Endothelial cell of umbilical vein (primary cell): ENCODE results near the gene SFT2D1. TPM values are rescaled to one million over a fixed set of nuclear protein-coding genes. Genes with fewer than 3 reads are reported as not detected.

Source experiments
- BruUV-seq: library from RNA; stranded (reverse); fragments of 400-500 nt; replicated peaks from 2 replicates; lab custom pipeline; 2021; lab: Mats Ljungman, UMichigan
- CTCF ChIA-PET: fragments of 300-600, 350-600 bp; sonication (Branson Sonifier 250); formaldehyde crosslinking; loops from one replicate; lab custom pipeline; 2021; ENCODE audit warnings: antibody characterized with exemption, inconsistent platforms; lab: Charles Lee
- POLR2A ChIA-PET: fragments of 300-600, 350-600 bp; sonication (Branson Sonifier 250); formaldehyde crosslinking; loops from one replicate; lab custom pipeline; 2021; ENCODE audit warnings: antibody characterized with exemption, inconsistent platforms; lab: Charles Lee
- DNase-seq: peaks from one replicate; pipeline ENCODE4 v3.0.0-alpha.2; 2011; ENCODE audit warnings: low read depth, low spot score
- FAIRE-seq: peaks from 2 replicates; lab custom pipeline; 2011; peaks lifted over from hg19 to GRCh38; lab: Jason Lieb, UNC
- H2AFZ ChIP-seq: 2 replicates; pipeline ENCODE4 v1.6.0; 2012; ENCODE audit warnings: low read depth, low read length, control low read depth, inconsistent platforms
- H3K27ac ChIP-seq: 2 replicates; pipeline ENCODE4 v1.5.1; 2011; ENCODE audit warnings: low read depth, mild to moderate bottlenecking, control low read depth, low read length, moderate library complexity; ENCODE audit not compliant: insufficient read depth
- H3K27me3 ChIP-seq, 2 experiments: 2 replicates each; pipeline versions ENCODE4 v1.6.0 to v1.6.1; 2011; ENCODE audit warnings: low read length in 2 of 2, mixed read lengths in 1 of 2; ENCODE audit not compliant: control insufficient read depth in 2 of 2, insufficient read depth in 2 of 2
- H3K36me3 ChIP-seq, 2 experiments: 2 replicates in 1 of 2; 3 replicates in 1 of 2; pipeline ENCODE4 v1.5.1; 2011; ENCODE audit warnings: low read length in 2 of 2, mild to moderate bottlenecking in 1 of 2, moderate library complexity in 1 of 2; ENCODE audit not compliant: control insufficient read depth in 2 of 2, insufficient read depth in 2 of 2; ENCODE audit errors: extremely low read depth in 1 of 2
- H3K4me1 ChIP-seq: 3 replicates; pipeline ENCODE4 v1.5.1; 2011; ENCODE audit warnings: mild to moderate bottlenecking, low read length; ENCODE audit not compliant: control insufficient read depth, insufficient read depth; ENCODE audit errors: extremely low read depth
- H3K4me2 ChIP-seq: 2 replicates; pipeline ENCODE4 v1.6.1; 2011; ENCODE audit warnings: low read length, control low read depth, mixed read lengths; ENCODE audit not compliant: insufficient read depth
- H3K4me3 ChIP-seq, 3 experiments: fragments of 200-600 bp in 1 of 3; sonication (generic), shearing (Covaris generic) in 1 of 3; replicated peaks in 1 of 3; 2 replicates each; pipeline ENCODE4 v1.5.1; 2011 to 2016; ENCODE audit warnings: control low read depth in 3 of 3, low read length in 3 of 3, mild to moderate bottlenecking in 2 of 3, inconsistent platforms in 1 of 3, low read depth in 1 of 3, moderate library complexity in 1 of 3; ENCODE audit not compliant: insufficient read depth in 1 of 3
- H3K79me2 ChIP-seq: 2 replicates; pipeline ENCODE4 v1.6.0; 2012; ENCODE audit warnings: low read length, inconsistent platforms; ENCODE audit not compliant: control insufficient read depth, insufficient read depth
- H3K9ac ChIP-seq: replicated peaks from 2 replicates; pipeline ENCODE3; 2011; ENCODE audit warnings: low read length, control low read depth; ENCODE audit not compliant: insufficient read depth; ENCODE audit errors: extremely low read depth
- H3K9me1 ChIP-seq: replicated peaks from 3 replicates; pipeline ENCODE4 v1.6.0; 2011; ENCODE audit warnings: mild to moderate bottlenecking, low read length; ENCODE audit not compliant: control insufficient read depth, insufficient read depth; ENCODE audit errors: extremely low read depth
- H3K9me3 ChIP-seq: replicated peaks from 2 replicates; pipeline ENCODE4 v1.5.1; 2012; ENCODE audit warnings: low read length, inconsistent platforms; ENCODE audit not compliant: control insufficient read depth, insufficient read depth
- H4K20me1 ChIP-seq: replicated peaks from 2 replicates; pipeline ENCODE3; 2011; ENCODE audit warnings: mild to moderate bottlenecking, low read length; ENCODE audit not compliant: control insufficient read depth, insufficient read depth; ENCODE audit errors: extremely low read depth
- EZH2 ChIP-seq: IDR thresholded peaks from 2 replicates; pipeline ENCODE4 v1.6.1; 2012; ENCODE audit warnings: borderline replicate concordance, low read depth, mild to moderate bottlenecking, moderate library complexity, low read length, inconsistent platforms; ENCODE audit not compliant: severe bottlenecking
- FOS ChIP-seq: IDR thresholded peaks from 2 replicates; pipeline ENCODE4 v1.6.1; 2011; ENCODE audit warnings: mild to moderate bottlenecking, low read length, moderate library complexity, borderline replicate concordance; ENCODE audit not compliant: insufficient read depth
- GATA2 ChIP-seq: IDR thresholded peaks from 2 replicates; pipeline ENCODE4 v1.7.0; 2011; ENCODE audit warnings: low read depth, mild to moderate bottlenecking, moderate library complexity, mixed read lengths, low read length; ENCODE audit not compliant: insufficient read length, insufficient read depth
- JUN ChIP-seq: IDR thresholded peaks from 2 replicates; pipeline ENCODE4 v1.6.1; 2011; ENCODE audit warnings: borderline replicate concordance, low read depth; ENCODE audit not compliant: insufficient read length, insufficient read depth
- MAX ChIP-seq: IDR thresholded peaks from 2 replicates; pipeline ENCODE4 v1.6.1; 2011; ENCODE audit not compliant: insufficient read depth, insufficient read length
- MYC ChIP-seq: IDR thresholded peaks from one replicate; pipeline ENCODE4 v1.6.1; 2011; ENCODE audit warnings: mild to moderate bottlenecking, low read depth, low read length
- POLR2A ChIP-seq: IDR thresholded peaks from 2 replicates; pipeline ENCODE4 v1.6.1; 2012; ENCODE audit warnings: low read depth, mild to moderate bottlenecking, control low read depth, low read length
- POLR2AphosphoS5 ChIP-seq: IDR thresholded peaks from 2 replicates; pipeline ENCODE4 v1.6.1; 2012; ENCODE audit warnings: low read depth, mild to moderate bottlenecking, control low read depth, low read length, moderate library complexity; ENCODE audit not compliant: insufficient read depth
- dilution Hi-C: fragments of 300-500 bp; cut with MboI; formaldehyde crosslinking; loops from one replicate; pipeline ENCODE4 v1.15.0; 2019; ENCODE audit warnings: low sequenced_read_pairs; ENCODE audit not compliant: extremely low pct_ligation_motif_present
- intact Hi-C: fragments of 100-400 bp; cut with micrococcal nuclease; formaldehyde crosslinking; loops from one replicate; pipeline ENCODE4 v1.10.0; 2022
- polyA plus RNA-seq, 4 experiments: library from polyadenylated mRNA; depleted of rRNA in 3 of 4; stranded (reverse) in 3 of 4; unstranded in 1 of 4; fragments of >200 nt; gene quantifications; 2 replicates each; pipeline versions ENCODE4 v1.2.1 to v1.2.3, GENCODE V29; 2011 to 2012; ENCODE audit warnings: missing spikeins in 1 of 4
- total RNA-seq: library from RNA; stranded (reverse); gene quantifications from 2 replicates; pipeline ENCODE4 v1.2.3, GENCODE V29; 2021
- TF ChIP-seq, protein P1 (sequence below), 2 donors: IDR thresholded peaks; 1 replicate in 1 of 2; 2 replicates in 1 of 2; pipeline ENCODE4 v1.5.1; 2011; ENCODE audit warnings: low read length in 2 of 2, mild to moderate bottlenecking in 2 of 2, moderate library complexity in 2 of 2, control low read depth in 1 of 2, inconsistent platforms in 1 of 2, low read depth in 1 of 2; ENCODE audit not compliant: insufficient read depth in 1 of 2; ENCODE audit errors: extremely low read depth in 1 of 2

SFT2D1 gene
- total and polyA plus RNA-seq, 2 donors (not counting 3 experiments of a cell fraction or from before 2014, with no cell fraction given), result 22.9 to 30.6 TPM

GRCh38 chr6:166338854-166339253 lies 3.5 kb downstream of the SFT2D1 start:
- Histone ChIP-seq H3K9me1 (no peaks in the 10 kb centered on the region), H3K4me1 (peaks cover 13% of the 10 kb centered on the region), H3K9me3 (no peaks in the 10 kb centered on the region), H3K27ac (no peak overlapping the region), H3K27me3 (no peaks in the 10 kb centered on the region), H2AFZ (no peak overlapping the region), H3K36me3 (no peaks in the 10 kb centered on the region), H3K79me2 (peaks cover 51% of the 10 kb centered on the region), H4K20me1 (no peaks in the 10 kb centered on the region), H3K9ac (no peak overlapping the region), H3K4me3 (no peak overlapping the region), H3K4me2 (no peak overlapping the region)
- no peak for TF ChIP-seq POLR2A
- TF ChIP-seq POLR2AphosphoS5, result no peak
- no peak for TF ChIP-seq JUN
- TF ChIP-seq, protein P1, sequence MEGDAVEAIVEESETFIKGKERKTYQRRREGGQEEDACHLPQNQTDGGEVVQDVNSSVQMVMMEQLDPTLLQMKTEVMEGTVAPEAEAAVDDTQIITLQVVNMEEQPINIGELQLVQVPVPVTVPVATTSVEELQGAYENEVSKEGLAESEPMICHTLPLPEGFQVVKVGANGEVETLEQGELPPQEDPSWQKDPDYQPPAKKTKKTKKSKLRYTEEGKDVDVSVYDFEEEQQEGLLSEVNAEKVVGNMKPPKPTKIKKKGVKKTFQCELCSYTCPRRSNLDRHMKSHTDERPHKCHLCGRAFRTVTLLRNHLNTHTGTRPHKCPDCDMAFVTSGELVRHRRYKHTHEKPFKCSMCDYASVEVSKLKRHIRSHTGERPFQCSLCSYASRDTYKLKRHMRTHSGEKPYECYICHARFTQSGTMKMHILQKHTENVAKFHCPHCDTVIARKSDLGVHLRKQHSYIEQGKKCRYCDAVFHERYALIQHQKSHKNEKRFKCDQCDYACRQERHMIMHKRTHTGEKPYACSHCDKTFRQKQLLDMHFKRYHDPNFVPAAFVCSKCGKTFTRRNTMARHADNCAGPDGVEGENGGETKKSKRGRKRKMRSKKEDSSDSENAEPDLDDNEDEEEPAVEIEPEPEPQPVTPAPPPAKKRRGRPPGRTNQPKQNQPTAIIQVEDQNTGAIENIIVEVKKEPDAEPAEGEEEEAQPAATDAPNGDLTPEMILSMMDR (IDR thresholded peaks at IDR 0.05; ENCODE audit: extremely low read depth in 1 of 2, insufficient read depth in 1 of 2, low read depth in 1 of 2, low read length in 2 of 2), result no peak
- no peak for TF ChIP-seq MYC
- no peak for TF ChIP-seq GATA2
- no peak for TF ChIP-seq MAX
- TF ChIP-seq EZH2, result no peak
- TF ChIP-seq FOS, result no peak
- intact Hi-C loops (no loop called here), dilution Hi-C loops (no loop called here)
- POLR2A ChIA-PET, result no interaction called here
- FAIRE-seq (no peak), DNase-seq (no peak)
- no TSS peak for BruUV-seq
- CTCF ChIA-PET, result no interaction called here
